AG09319 (cell line): ENCODE data around the gene HADH.

Experiments
- DNase-seq: peaks from one replicate; pipeline ENCODE4 v3.0.0-alpha.2; 2010; ENCODE audit warnings: low read depth; ENCODE audit errors: extremely low read depth
- CTCF ChIP-seq: IDR thresholded peaks from 2 replicates; pipeline ENCODE4 v1.5.1; 2011; ENCODE audit warnings: low read depth, mild to moderate bottlenecking, inconsistent platforms, low read length, moderate library complexity

The HADH gene

GRCh38 chr4:107996949-107997788 is 7.5 kb downstream of the HADH start:
- no peak for TF ChIP-seq CTCF
- DNase-seq: no peak

GRCh38 chr4:107997794-107998193 is 8.1 kb downstream of the HADH start:
- DNase-seq: no peak
- no peak for TF ChIP-seq CTCF

- no peak for DNase-seq
Measured at GRCh38 chr4:107999932-108000539, 10.3 kb downstream of the HADH start.

GRCh38 chr4:108001540-108002135 is 11.9 kb downstream of the HADH start:
- TF ChIP-seq CTCF: no peak
- DNase-seq: no peak

More at GRCh38 chr4:107999932-108000539, 10.3 kb downstream of the HADH start:
- no peak for TF ChIP-seq CTCF

- DNase-seq: no peak
- no peak for TF ChIP-seq CTCF
Measured at GRCh38 chr4:108003982-108004515, 14.4 kb downstream of the HADH start.

GRCh38 chr4:108004646-108005045 is 15.0 kb downstream of the HADH start:
- DNase-seq: no peak
- TF ChIP-seq CTCF: no peak

GRCh38 chr4:108005807-108006206 is 16.1 kb downstream of the HADH start:
- TF ChIP-seq CTCF: no peak
- DNase-seq: no peak
